Gastrocnemius medialis (tissue), 4 donors: Measurements from ENCODE around the gene LONRF2. TPM values are rescaled to one million over a fixed set of nuclear protein-coding genes. Genes with fewer than 3 reads are reported as not detected.

Experiments used
- ATAC-seq, 2 donors: fragments of 150-250 bp; one replicate each; pipeline ENCODE4 v1.9.1; 2016
- DNase-seq, 2 donors: peaks; one replicate each; pipeline ENCODE4 v3.0.0-alpha.2; 2019
- H3K27ac ChIP-seq, 4 donors: fragments of 200-600 bp; sonication (generic); 1 replicate in 1 of 4; 2 replicates in 3 of 4; pipeline ENCODE4 v1.5.1; 2016 to 2018; ENCODE audit warnings: mild to moderate bottlenecking in 2 of 4, moderate library complexity in 1 of 4
- H3K27me3 ChIP-seq, 3 donors: fragments of 200-600 bp; sonication (generic) in 2 of 3; 1 replicate in 1 of 3; 2 replicates in 2 of 3; pipeline versions ENCODE4 v1.5.1 to v1.6.0; 2016 to 2019; ENCODE audit warnings: mild to moderate bottlenecking in 1 of 3, moderate library complexity in 1 of 3
- H3K36me3 ChIP-seq, 2 donors: fragments of 200-600 bp; sonication (generic) in 1 of 2; one replicate each; pipeline ENCODE4 v1.5.1; 2017 to 2018
- H3K4me1 ChIP-seq, 2 donors: fragments of 200-600 bp; sonication (generic) in 1 of 2; one replicate each; pipeline ENCODE4 v1.5.1; 2016 to 2017; ENCODE audit warnings: mild to moderate bottlenecking in 2 of 2
- H3K4me3 ChIP-seq, 4 donors: fragments of 200-600 bp; sonication (generic) in 3 of 4; 1 replicate in 1 of 4; 2 replicates in 3 of 4; pipeline ENCODE4 v1.5.1; 2016 to 2019; ENCODE audit warnings: mild to moderate bottlenecking in 2 of 4
- H3K9me3 ChIP-seq, 3 donors: fragments of 200-600 bp; sonication (generic) in 2 of 3; 1 replicate in 1 of 3; 2 replicates in 2 of 3; pipeline ENCODE4 v1.5.1; 2016 to 2019
- CTCF ChIP-seq, 5 experiments: fragments of 450-650 bp in 3 of 5; fragments of 200-600 bp in 2 of 5; sonication (generic) in 2 of 5; IDR thresholded peaks in 4 of 5; conservative IDR thresholded peaks in 1 of 5; 1 replicate in 4 of 5; 2 replicates in 1 of 5; pipeline ENCODE4 v1.5.1; 2016 to 2019; ENCODE audit warnings: antibody characterized with exemption in 5 of 5, mild to moderate bottlenecking in 3 of 5, moderate library complexity in 3 of 5
- POLR2A ChIP-seq, 2 donors: fragments of 450-650 bp; IDR thresholded peaks; one replicate each; pipeline ENCODE4 v1.6.1; 2017; ENCODE audit warnings: antibody characterized with exemption in 2 of 2, mild to moderate bottlenecking in 2 of 2, moderate library complexity in 2 of 2
- in situ Hi-C, 4 donors: fragments of 200-750 bp; cut with MboI; loops; one replicate each; pipeline versions ENCODE4 v1.15.0 to v1.8.0; 2017; ENCODE audit warnings: low sequenced_read_pairs in 4 of 4
- intact Hi-C: fragments of 100-400 bp; cut with DNase I; formaldehyde crosslinking; loops from one replicate; pipeline ENCODE4 v1.15.1; 2023; ENCODE audit warnings: low total_unique reads
- total RNA-seq, 4 donors: library from RNA; depleted of rRNA; stranded (reverse); fragments of >200 nt; gene quantifications; one replicate each; pipeline versions ENCODE4 v1.1.0 to v1.2.3, GENCODE V29; 2016

Gene LONRF2
- total RNA-seq, 4 donors from 2014 or later: 5.0 to 8.8 (median 7.6) TPM

- intact Hi-C loops (no loop called here), in situ Hi-C loops (no loop called here)
- no peak for TF ChIP-seq POLR2A (IDR thresholded peaks at IDR 0.05)
- no peak for TF ChIP-seq CTCF (IDR thresholded peaks at IDR 0.05 in 4 of 5, conservative IDR thresholded peaks at IDR 0.05 in 1 of 5)
- H3K27me3 ChIP-seq: no peaks in the 10 kb centered on the region
- no peaks in the 10 kb centered on the region for H3K9me3 ChIP-seq
- no peak overlapping the region for H3K27ac ChIP-seq
- no peak for ATAC-seq
- no peak overlapping the region for H3K4me3 ChIP-seq
- DNase-seq: no peak
- H3K36me3 ChIP-seq: peaks cover 0 to 9% of the 10 kb centered on the region in 2 donors
- H3K4me1 ChIP-seq: no peaks in the 10 kb centered on the region
These were observed 31.6 kb downstream of the LONRF2 start for GRCh38 chr2:100290718-100291151.

GRCh38 chr2:100289020-100289419 is 33.3 kb downstream of the LONRF2 start:
- peaks cover 0 to 8% of the 10 kb centered on the region in 2 donors for H3K36me3 ChIP-seq
- in situ Hi-C loops (no loop called here), intact Hi-C loops (no loop called here)
- no peaks in the 10 kb centered on the region for H3K9me3 ChIP-seq
- H3K4me3 ChIP-seq: no peak overlapping the region
- TF ChIP-seq POLR2A (IDR thresholded peaks at IDR 0.05): no peak
- TF ChIP-seq CTCF (IDR thresholded peaks at IDR 0.05 in 4 of 5, conservative IDR thresholded peaks at IDR 0.05 in 1 of 5): no peak
- DNase-seq: no peak
- no peaks in the 10 kb centered on the region for H3K27me3 ChIP-seq
- no peak for ATAC-seq
- H3K4me1 ChIP-seq: no peaks in the 10 kb centered on the region
- H3K27ac ChIP-seq: no peak overlapping the region

- DNase-seq: no peak
These were observed 36.0 kb downstream of the LONRF2 start for GRCh38 chr2:100286318-100286717.

GRCh38 chr2:100285691-100286090 is 36.6 kb downstream of the LONRF2 start:
- Histone ChIP-seq H3K36me3 (no peaks in the 10 kb centered on the region), H3K4me1 (no peaks in the 10 kb centered on the region), H3K4me3 (no peak overlapping the region), H3K9me3 (no peaks in the 10 kb centered on the region), H3K27ac (no peak overlapping the region), H3K27me3 (no peaks in the 10 kb centered on the region)
- in situ Hi-C loops: no loop called here
- DNase-seq (no peak), ATAC-seq (no peak)
- intact Hi-C loops: no loop called here
- TF ChIP-seq CTCF (IDR thresholded peaks at IDR 0.05 in 4 of 5, conservative IDR thresholded peaks at IDR 0.05 in 1 of 5) (no peak), POLR2A (IDR thresholded peaks at IDR 0.05) (no peak)

More at GRCh38 chr2:100286318-100286717, 36.0 kb downstream of the LONRF2 start:
- H3K27ac ChIP-seq: no peak overlapping the region
- H3K27me3 ChIP-seq: no peaks in the 10 kb centered on the region
- H3K4me1 ChIP-seq: no peaks in the 10 kb centered on the region
- in situ Hi-C loops: no loop called here
- intact Hi-C loops: no loop called here
- no peaks in the 10 kb centered on the region for H3K36me3 ChIP-seq
- no peak for ATAC-seq
- TF ChIP-seq CTCF (IDR thresholded peaks at IDR 0.05 in 4 of 5, conservative IDR thresholded peaks at IDR 0.05 in 1 of 5): no peak
- no peaks in the 10 kb centered on the region for H3K9me3 ChIP-seq
- H3K4me3 ChIP-seq: no peak overlapping the region

- ATAC-seq: no peak
- Histone ChIP-seq H3K27ac (no peak overlapping the region), H3K27me3 (no peaks in the 10 kb centered on the region), H3K36me3 (no peaks in the 10 kb centered on the region), H3K9me3 (no peaks in the 10 kb centered on the region), H3K4me1 (no peaks in the 10 kb centered on the region), H3K4me3 (no peak overlapping the region)
- intact Hi-C loops (no loop called here), in situ Hi-C loops (no loop called here)
- no peak for TF ChIP-seq POLR2A (IDR thresholded peaks at IDR 0.05)
- no peak for TF ChIP-seq CTCF (IDR thresholded peaks at IDR 0.05 in 4 of 5, conservative IDR thresholded peaks at IDR 0.05 in 1 of 5)
- no peak for DNase-seq
These were observed 37.3 kb downstream of the LONRF2 start for GRCh38 chr2:100285011-100285410.
